Fibroblast of lung (primary cell): ENCODE measurements around the gene EXOC3.

ENCODE experiments used
- EZH2 ChIP-seq: IDR thresholded peaks from 2 replicates; pipeline ENCODE4 v1.5.1; 2012; ENCODE audit warnings: low read length, control low read depth, mild to moderate bottlenecking; ENCODE audit errors: missing control alignments
- TF ChIP-seq, protein P1 (sequence below), 2 donors: IDR thresholded peaks in 1 of 2; conservative IDR thresholded peaks in 1 of 2; 1 replicate in 1 of 2; 2 replicates in 1 of 2; pipeline ENCODE4 v1.5.1; 2011 to 2012; ENCODE audit warnings: low read length in 2 of 2, control low read depth in 1 of 2, inconsistent platforms in 1 of 2, low read depth in 1 of 2, mild to moderate bottlenecking in 1 of 2

DNA sequence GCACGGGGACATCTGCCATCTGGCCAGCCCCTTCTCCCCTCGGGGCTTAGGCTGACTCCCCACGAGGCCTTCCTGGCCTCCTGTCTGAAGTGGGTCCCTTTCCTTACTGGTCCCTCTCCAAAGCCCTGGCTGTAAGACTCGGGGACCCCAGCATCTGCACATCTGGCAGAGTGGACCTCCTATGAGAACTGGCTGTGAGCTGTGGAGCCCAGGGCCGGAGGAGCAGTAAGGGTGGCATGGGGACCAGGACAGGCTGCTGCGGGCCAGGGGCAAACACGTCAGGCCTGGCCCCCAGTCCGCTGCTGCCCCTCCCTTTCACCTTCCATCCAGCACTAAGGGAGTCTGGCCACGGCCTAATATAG lies 33.8 kb downstream of the EXOC3 start:
- TF ChIP-seq, protein P1, sequence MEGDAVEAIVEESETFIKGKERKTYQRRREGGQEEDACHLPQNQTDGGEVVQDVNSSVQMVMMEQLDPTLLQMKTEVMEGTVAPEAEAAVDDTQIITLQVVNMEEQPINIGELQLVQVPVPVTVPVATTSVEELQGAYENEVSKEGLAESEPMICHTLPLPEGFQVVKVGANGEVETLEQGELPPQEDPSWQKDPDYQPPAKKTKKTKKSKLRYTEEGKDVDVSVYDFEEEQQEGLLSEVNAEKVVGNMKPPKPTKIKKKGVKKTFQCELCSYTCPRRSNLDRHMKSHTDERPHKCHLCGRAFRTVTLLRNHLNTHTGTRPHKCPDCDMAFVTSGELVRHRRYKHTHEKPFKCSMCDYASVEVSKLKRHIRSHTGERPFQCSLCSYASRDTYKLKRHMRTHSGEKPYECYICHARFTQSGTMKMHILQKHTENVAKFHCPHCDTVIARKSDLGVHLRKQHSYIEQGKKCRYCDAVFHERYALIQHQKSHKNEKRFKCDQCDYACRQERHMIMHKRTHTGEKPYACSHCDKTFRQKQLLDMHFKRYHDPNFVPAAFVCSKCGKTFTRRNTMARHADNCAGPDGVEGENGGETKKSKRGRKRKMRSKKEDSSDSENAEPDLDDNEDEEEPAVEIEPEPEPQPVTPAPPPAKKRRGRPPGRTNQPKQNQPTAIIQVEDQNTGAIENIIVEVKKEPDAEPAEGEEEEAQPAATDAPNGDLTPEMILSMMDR (conservative IDR thresholded peaks at IDR 0.05 in 1 of 2, IDR thresholded peaks at IDR 0.05 in 1 of 2; ENCODE audit: low read depth in 1 of 2, low read length in 2 of 2), result no peak
- TF ChIP-seq EZH2, result no peak
